Transverse colon (tissue), 4 donors: ENCODE data around the gene AP1M1.

Source experiments
- CTCF ChIP-seq, 5 experiments: fragments of 200-600 bp in 3 of 5; fragments of 450-650 bp in 2 of 5; sonication (generic) in 3 of 5; IDR thresholded peaks; 1 replicate in 2 of 5; 2 replicates in 3 of 5; pipeline ENCODE4 v1.5.1; 2016 to 2017; ENCODE audit warnings: antibody characterized with exemption in 5 of 5, inconsistent platforms in 3 of 5, mild to moderate bottlenecking in 2 of 5, moderate library complexity in 1 of 5
- POLR2A ChIP-seq: fragments of 450-650 bp; IDR thresholded peaks from one replicate; pipeline ENCODE4 v1.6.1; 2016; ENCODE audit warnings: antibody characterized with exemption, mild to moderate bottlenecking, moderate library complexity
- POLR2AphosphoS5 ChIP-seq, 3 donors: sonication (generic); formaldehyde crosslinking; IDR thresholded peaks; one replicate each; pipeline ENCODE4 v1.6.1; 2016; ENCODE audit warnings: antibody characterized with exemption in 3 of 3

GRCh38 chr19:16159655-16160054, 38.1 kb upstream of the AP1M1 start:
- TF ChIP-seq POLR2A, result no peak
- TF ChIP-seq CTCF (IDR thresholded peaks at IDR 0.05), result no peak
- TF ChIP-seq POLR2AphosphoS5 (IDR thresholded peaks at IDR 0.05), result no peak
